GM18511 (cell line): ENCODE measurements around the gene POMGNT2.

ENCODE experiments used
- ATAC-seq: cut with Tn5 transposase; IDR thresholded peaks from one replicate; pipeline ENCODE4 v1.9.1; 2021; ENCODE audit warnings: mild to moderate bottlenecking, moderate library complexity; ENCODE audit not compliant: unreplicated experiment

POMGNT2 gene

GRCh38 chr3:43104039-43104438 lies 1.8 kb downstream of the POMGNT2 start:
- ATAC-seq: no peak

- no peak for ATAC-seq
These were observed 3.0 kb downstream of the POMGNT2 start for GRCh38 chr3:43102773-43103480.

GRCh38 chr3:43098761-43099160 lies 7.1 kb downstream of the POMGNT2 start:
- ATAC-seq: no peak

- no peak for ATAC-seq
These were observed 8.3 kb downstream of the POMGNT2 start for GRCh38 chr3:43097400-43098080.

- no peak for ATAC-seq
These were observed 9.1 kb downstream of the POMGNT2 start for GRCh38 chr3:43096761-43097160.

GRCh38 chr3:43095370-43095769 lies 10.5 kb downstream of the POMGNT2 start:
- ATAC-seq: no peak

- ATAC-seq: no peak
These were observed 11.0 kb downstream of the POMGNT2 start for GRCh38 chr3:43094851-43095250.

GRCh38 chr3:43094381-43094780 lies 11.5 kb downstream of the POMGNT2 start:
- ATAC-seq: no peak

GRCh38 chr3:43093974-43094373 lies 11.9 kb downstream of the POMGNT2 start:
- no peak for ATAC-seq

GRCh38 chr3:43093006-43093405 lies 12.9 kb downstream of the POMGNT2 start:
- no peak for ATAC-seq

- no peak for ATAC-seq
These were observed 14.4 kb downstream of the POMGNT2 start for GRCh38 chr3:43091481-43091880.

GRCh38 chr3:43090238-43090637 lies 15.6 kb downstream of the POMGNT2 start:
- ATAC-seq: no peak

- no peak for ATAC-seq
These were observed 16.8 kb downstream of the POMGNT2 start for GRCh38 chr3:43089081-43089480.

- no peak for ATAC-seq
These were observed 18.6 kb downstream of the POMGNT2 start for GRCh38 chr3:43087249-43087776.

- no peak for ATAC-seq
These were observed 19.3 kb downstream of the POMGNT2 start for GRCh38 chr3:43086460-43087165.

GRCh38 chr3:43082457-43082856 lies 23.4 kb downstream of the POMGNT2 start:
- no peak for ATAC-seq

- no peak for ATAC-seq
These were observed 24.1 kb downstream of the POMGNT2 start for GRCh38 chr3:43081796-43082195.

GRCh38 chr3:43080726-43081568 lies 24.9 kb downstream of the POMGNT2 start:
- ATAC-seq: no peak

GRCh38 chr3:43079536-43080332 lies 26.1 kb downstream of the POMGNT2 start:
- ATAC-seq: no peak

- ATAC-seq: no peak
These were observed 28.2 kb downstream of the POMGNT2 start for GRCh38 chr3:43077707-43078106.
